ENCODE data around the gene CFAP45. TPM values are rescaled to one million over a fixed set of nuclear protein-coding genes. Genes with fewer than 3 reads are reported as not detected.

Gene CFAP45
- polyA plus RNA-seq, 1 of the 3 experiments (the other 2 are of a cell fraction) = 0.74 TPM

- TF ChIP-seq FOXJ3 (CRISPR knock-in tag; IDR thresholded peaks at IDR 0.05) (no peak), ZBTB33 (IDR thresholded peaks at IDR 0.05; ENCODE audit: borderline replicate concordance, low read depth) (no peak), YY1 (IDR thresholded peaks at IDR 0.05; ENCODE audit: low read depth) (no peak), NFIC (IDR thresholded peaks at IDR 0.05; ENCODE audit: borderline replicate concordance) (no peak), FOSL2 (IDR thresholded peaks at IDR 0.05; ENCODE audit: borderline replicate concordance, low read depth) (no peak), EP300 (IDR thresholded peaks at IDR 0.05; ENCODE audit: borderline replicate concordance in 1 of 2, low read depth in 1 of 2, low read length in 1 of 2) (no peak), NRF1 (IDR thresholded peaks at IDR 0.05; ENCODE audit: low read depth, low read length) (no peak), TAF1 (IDR thresholded peaks at IDR 0.05; ENCODE audit: borderline replicate concordance, low read depth, low read length) (no peak), CHD2 (IDR thresholded peaks at IDR 0.05; ENCODE audit: low read length, partially characterized antibody) (no peak), IRF3 (IDR thresholded peaks at IDR 0.05; ENCODE audit: low read depth, low read length) (no peak), SIN3A (IDR thresholded peaks at IDR 0.05; ENCODE audit: borderline replicate concordance, low read depth, low read length) (no peak)
- CTCF ChIA-PET = interaction anchor here (3.5 to 8.8 kb wide), 2 partner anchors 29 to 63 kb away, joined by 12 to 41 read pairs; no protein-coding TSS in a partner anchor
Observed at GRCh38 chr1:159827549-159827948, 72.4 kb downstream of the CFAP45 start.

GRCh38 chr1:159827102-159827490 is 72.9 kb downstream of the CFAP45 start:
- Histone ChIP-seq H3F3A (replicated peaks; ENCODE audit: insufficient read depth) (no peaks in the 10 kb centered on the region), H3K9me3 (no peaks in the 10 kb centered on the region), H3K36me3 (replicated peaks in 1 of 2; ENCODE audit: control insufficient read depth in 1 of 2, insufficient read depth in 2 of 2, low read length in 1 of 2) (no peaks in the 10 kb centered on the region), H3K27me3 (ENCODE audit: insufficient read depth) (no peaks in the 10 kb centered on the region), H3K4me2 (no peak overlapping the region), H3K4me3 (ENCODE audit: low read depth in 2 of 2, low read length in 1 of 2) (no peak overlapping the region), H3K9me2 (no peaks in the 10 kb centered on the region), H2AFZ (ENCODE audit: low read depth) (no peak overlapping the region), H3K27ac (ENCODE audit: low read depth in 2 of 2, low read length in 1 of 2) (no peak overlapping the region), H3K9ac (no peak overlapping the region), H3K79me2 (ENCODE audit: insufficient read depth) (no peaks in the 10 kb centered on the region), H4K20me1 (ENCODE audit: insufficient read depth) (no peaks in the 10 kb centered on the region), H3K4me1 (ENCODE audit: control insufficient read depth in 1 of 2, insufficient read depth in 2 of 2, low read depth in 1 of 2, low read length in 1 of 2) (peaks cover 6 to 28% of the 10 kb centered on the region in 2 experiments; a peak in 2 of 4 replicates)
- ChIA-PET POLR2A (no interaction called here), CTCF (interaction anchor here (3.5 to 8.8 kb wide), 2 partner anchors 29 to 64 kb away, joined by 12 to 41 read pairs; no protein-coding TSS in a partner anchor)
- WGBS (ENCODE audit: low lambda C conversion rate) = 85% methylated on average over 6 of the region's 6 CpGs
- TF ChIP-seq CTCF (IDR thresholded peaks at IDR 0.05) (no peak), SIN3A (IDR thresholded peaks at IDR 0.05; ENCODE audit: borderline replicate concordance, low read depth, low read length) (no peak), TAF1 (IDR thresholded peaks at IDR 0.05; ENCODE audit: borderline replicate concordance, low read depth, low read length) (no peak), CHD2 (IDR thresholded peaks at IDR 0.05; ENCODE audit: low read length, partially characterized antibody) (no peak), FOSL2 (IDR thresholded peaks at IDR 0.05; ENCODE audit: borderline replicate concordance, low read depth) (no peak), IRF3 (IDR thresholded peaks at IDR 0.05; ENCODE audit: low read depth, low read length) (no peak), TEAD4 (IDR thresholded peaks at IDR 0.05; ENCODE audit: borderline replicate concordance, insufficient read depth) (no peak), POLR2AphosphoS5 (IDR thresholded peaks at IDR 0.05; ENCODE audit: low read depth, low read length) (no peak), TCF12 (IDR thresholded peaks at IDR 0.05) (no peak), NRF1 (IDR thresholded peaks at IDR 0.05; ENCODE audit: low read depth, low read length) (no peak), SMC3 (IDR thresholded peaks at IDR 0.05; ENCODE audit: low read depth, low read length) (no peak)
- no peak for DNase-seq

More at GRCh38 chr1:159827549-159827948, 72.4 kb downstream of the CFAP45 start:
- no peaks in the 10 kb centered on the region for H3K79me2 ChIP-seq (ENCODE audit: insufficient read depth)
- no peaks in the 10 kb centered on the region for H3F3A ChIP-seq (replicated peaks; ENCODE audit: insufficient read depth)
- H3K27me3 ChIP-seq (ENCODE audit: insufficient read depth) = no peaks in the 10 kb centered on the region
- POLR2A ChIA-PET = no interaction called here
- DNase-seq = no peak
- no peak overlapping the region for H3K9ac ChIP-seq
- H3K9me3 ChIP-seq = no peaks in the 10 kb centered on the region
- no peak overlapping the region for H3K4me2 ChIP-seq
- H3K36me3 ChIP-seq (replicated peaks in 1 of 2; ENCODE audit: control insufficient read depth in 1 of 2, insufficient read depth in 2 of 2, low read length in 1 of 2) = no peaks in the 10 kb centered on the region
- H3K4me3 ChIP-seq (ENCODE audit: low read depth in 2 of 2, low read length in 1 of 2) = no peak overlapping the region
- H3K4me1 ChIP-seq (ENCODE audit: control insufficient read depth in 1 of 2, insufficient read depth in 2 of 2, low read depth in 1 of 2, low read length in 1 of 2) = peaks cover 10 to 26% of the 10 kb centered on the region in 2 experiments; a peak in 2 of 4 replicates
- H2AFZ ChIP-seq (ENCODE audit: low read depth) = no peak overlapping the region
- 82% methylated on average over 2 of the region's 3 CpGs for WGBS (ENCODE audit: low lambda C conversion rate)
- no peaks in the 10 kb centered on the region for H3K9me2 ChIP-seq
- no peak overlapping the region for H3K27ac ChIP-seq (ENCODE audit: low read depth in 2 of 2, low read length in 1 of 2)
- no peaks in the 10 kb centered on the region for H4K20me1 ChIP-seq (ENCODE audit: insufficient read depth)

Data from SK-N-SH (cell line).